Adipocyte (in vitro differentiated cells): ENCODE results near the gene KLRK1.
"Not testable (repeated sequence)": the region's sequence is repeated elsewhere in the genome, so short reads cannot be mapped to it uniquely, and the experiment has no call there.

Source experiments
- DNase-seq: peaks from one replicate; pipeline ENCODE4 v3.0.0-alpha.2; 2015; ENCODE audit warnings: low read depth
- H3K27me3 ChIP-seq: replicated peaks from 2 replicates; pipeline ENCODE4 v1.7.0; 2013; ENCODE audit warnings: mild to moderate bottlenecking, low read length, moderate library complexity; ENCODE audit not compliant: control insufficient read depth, insufficient read depth
- H3K36me3 ChIP-seq: 2 replicates; pipeline ENCODE4 v1.7.0; 2013; ENCODE audit warnings: low read length, mild to moderate bottlenecking, moderate library complexity; ENCODE audit not compliant: control insufficient read depth, insufficient read depth, severe bottlenecking
- H3K4me1 ChIP-seq: 2 replicates; pipeline ENCODE4 v1.7.0; 2013; ENCODE audit warnings: mild to moderate bottlenecking, low read length, moderate library complexity; ENCODE audit not compliant: control insufficient read depth, insufficient read depth
- H3K4me3 ChIP-seq: 2 replicates; pipeline ENCODE4 v1.7.0; 2013; ENCODE audit warnings: mild to moderate bottlenecking, low read length, moderate library complexity
- H3K9ac ChIP-seq: 2 replicates; pipeline ENCODE4 v1.7.0; 2013; ENCODE audit warnings: mild to moderate bottlenecking, low read length, moderate library complexity
- H3K9me3 ChIP-seq: 2 replicates; pipeline ENCODE4 v1.7.0; 2013; ENCODE audit warnings: mild to moderate bottlenecking, low read length, moderate library complexity; ENCODE audit not compliant: control insufficient read depth

Gene KLRK1

DNA sequence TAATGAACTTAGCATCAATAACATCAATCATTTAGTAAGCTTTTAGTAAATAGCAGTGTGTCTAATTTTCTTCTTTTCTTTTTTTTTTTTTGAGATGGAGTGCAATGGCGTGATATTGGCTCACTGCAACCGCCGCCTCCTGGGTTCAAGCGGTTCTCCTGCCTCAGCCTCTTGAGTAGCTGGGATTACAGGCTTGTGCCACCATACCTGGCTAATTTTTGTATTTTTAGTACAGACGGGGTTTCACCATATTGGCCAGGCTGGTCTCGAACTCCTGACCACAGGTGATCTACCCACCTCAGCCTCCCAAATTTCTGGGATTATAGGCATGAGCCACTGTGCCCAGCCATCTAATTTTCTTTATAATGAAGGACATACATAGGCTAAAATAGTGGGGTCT lies 2.3 kb downstream of the KLRK1 start:
- H3K4me1 ChIP-seq, result peaks cover 31% of the 10 kb centered on the region
- not testable (repeated sequence) for H3K4me3 ChIP-seq, H3K9ac ChIP-seq, H3K36me3 ChIP-seq, H3K9me3 ChIP-seq, H3K27me3 ChIP-seq, DNase-seq

DNA sequence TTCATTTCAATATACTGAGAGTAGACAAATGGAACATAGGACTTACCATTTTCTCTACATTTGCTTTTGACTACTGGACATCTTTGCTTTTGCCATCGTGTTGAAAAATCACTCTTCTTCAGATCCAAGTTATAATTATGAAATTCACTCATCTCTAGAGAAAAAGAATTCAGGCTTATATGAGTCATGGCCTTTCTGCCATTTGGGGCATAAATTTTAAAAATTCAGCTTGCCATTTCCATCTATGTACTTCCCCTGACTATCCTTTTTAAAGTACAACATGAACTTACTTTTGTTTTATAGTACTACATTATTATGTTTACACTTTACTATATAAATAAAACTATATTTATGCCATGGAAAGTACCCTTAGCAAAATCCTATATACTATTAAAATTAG lies 3.0 kb downstream of the KLRK1 start:
- DNase-seq, result no peak
- no peak overlapping the region for H3K9ac ChIP-seq

DNA sequence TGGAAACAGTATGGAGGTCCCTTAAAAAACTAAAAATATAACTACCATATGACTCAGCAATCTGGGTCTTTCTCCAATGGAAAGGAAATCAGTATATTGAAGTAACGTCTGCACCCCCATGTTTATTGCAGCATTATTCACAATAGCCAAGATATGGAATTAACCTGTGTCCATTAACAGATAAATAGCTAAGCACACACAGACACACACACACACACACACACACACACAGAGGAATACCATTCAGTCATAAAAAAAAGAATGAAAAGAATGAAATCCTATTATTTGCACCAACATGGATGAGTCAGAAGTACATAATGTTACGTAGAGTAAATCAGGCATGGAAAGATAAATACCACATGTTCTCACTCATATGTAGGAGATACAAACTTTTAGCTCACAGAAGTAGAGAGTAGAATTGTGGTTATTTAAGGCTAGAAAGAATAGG lies 4.7 kb downstream of the KLRK1 start:
- DNase-seq, result peak; percentile 81
- Histone ChIP-seq H3K27me3 (no peaks in the 10 kb centered on the region), H3K4me3 (peak overlapping the region; percentile 18), H3K9ac (no peak overlapping the region), H3K4me1 (peaks cover 22% of the 10 kb centered on the region), H3K9me3 (peaks cover 9% of the 10 kb centered on the region), H3K36me3 (no peaks in the 10 kb centered on the region)

More for the DNA sequence above, 3.0 kb downstream of the KLRK1 start:
- no peak overlapping the region for H3K4me3 ChIP-seq
- H3K9me3 ChIP-seq, result peaks cover 9% of the 10 kb centered on the region
- H3K36me3 ChIP-seq, result no peaks in the 10 kb centered on the region
- H3K4me1 ChIP-seq, result peaks cover 26% of the 10 kb centered on the region
- no peaks in the 10 kb centered on the region for H3K27me3 ChIP-seq

DNA sequence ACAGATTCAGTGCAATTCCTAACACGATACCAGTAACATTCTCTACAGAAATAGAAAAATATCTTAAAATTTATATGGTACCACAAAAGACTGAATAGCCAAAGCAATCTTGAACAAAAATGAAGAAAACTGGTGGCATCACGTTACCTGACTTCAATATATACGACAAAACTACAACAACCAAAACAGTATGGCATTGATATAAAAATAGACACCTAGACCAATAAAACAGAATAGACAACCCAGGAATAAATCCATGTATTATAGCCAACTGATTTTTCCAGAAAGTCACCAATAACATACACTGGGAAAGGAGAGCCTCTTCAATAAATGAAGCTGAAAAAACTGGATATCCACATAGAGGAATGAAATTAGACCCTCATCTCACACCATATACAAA lies 5.7 kb downstream of the KLRK1 start:
- no peak for DNase-seq
- H3K9ac ChIP-seq, result no peak overlapping the region
- peaks cover 22% of the 10 kb centered on the region for H3K4me1 ChIP-seq
- peaks cover 9% of the 10 kb centered on the region for H3K9me3 ChIP-seq
- no peaks in the 10 kb centered on the region for H3K36me3 ChIP-seq
- H3K27me3 ChIP-seq, result no peaks in the 10 kb centered on the region
- H3K4me3 ChIP-seq, result no peak overlapping the region

DNA sequence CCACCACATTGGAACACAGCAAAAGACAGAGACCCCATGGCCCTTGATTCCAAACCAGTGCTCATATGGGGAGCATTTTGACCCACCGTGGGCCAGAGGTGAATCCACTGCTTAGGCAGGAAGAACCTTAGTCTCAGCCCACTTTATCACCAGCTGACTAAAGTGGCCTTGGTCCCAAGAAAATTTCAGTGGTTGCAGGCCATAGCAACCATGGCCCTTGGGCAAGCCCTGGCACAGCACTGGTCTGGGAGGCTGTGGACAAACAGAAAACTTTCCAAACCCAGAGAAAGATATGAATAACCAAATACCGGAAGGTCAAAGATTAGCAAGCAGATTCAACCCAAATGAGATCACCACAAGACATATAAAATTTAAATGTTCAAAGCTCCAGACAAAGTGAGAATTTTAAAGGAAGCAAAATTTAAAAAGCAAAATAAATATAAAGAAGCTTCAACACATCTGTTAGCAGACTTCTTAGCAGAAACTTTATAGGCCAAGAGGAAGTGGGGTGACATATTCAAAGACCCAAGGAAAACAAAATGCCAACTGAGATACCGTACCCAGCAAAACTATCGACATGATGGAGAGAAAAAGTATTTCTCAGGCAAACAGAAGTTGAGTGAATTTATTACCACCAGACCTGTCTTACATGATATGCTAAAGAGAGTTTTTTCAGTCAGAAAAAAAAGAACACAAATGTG lies 7.8 kb downstream of the KLRK1 start:
- H3K9ac ChIP-seq, result no peak overlapping the region
- H3K36me3 ChIP-seq, result no peaks in the 10 kb centered on the region
- no peak overlapping the region for H3K4me3 ChIP-seq
- H3K4me1 ChIP-seq, result peaks cover 20% of the 10 kb centered on the region
- peaks cover 9% of the 10 kb centered on the region for H3K9me3 ChIP-seq
- no peaks in the 10 kb centered on the region for H3K27me3 ChIP-seq
- no peak for DNase-seq

DNA sequence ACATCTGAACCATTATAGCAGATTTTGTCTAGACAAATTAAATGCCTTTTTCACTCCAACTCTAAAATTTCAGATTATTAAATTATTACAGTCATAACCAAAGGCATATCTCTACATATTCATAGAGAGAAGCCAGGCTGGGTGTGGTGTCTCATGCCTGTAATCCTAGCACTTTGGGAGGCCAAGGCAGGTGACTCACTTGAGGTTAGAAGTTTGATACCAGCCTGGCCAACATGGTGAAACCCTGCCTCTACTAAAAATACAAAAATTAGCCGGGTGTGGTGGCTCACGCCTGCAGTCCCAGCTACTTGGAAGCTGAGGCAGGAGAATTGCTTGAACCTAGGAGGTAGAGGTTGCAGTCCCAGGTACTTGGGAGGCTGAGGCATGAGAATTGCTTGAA lies 11.1 kb downstream of the KLRK1 start:
- H3K36me3 ChIP-seq, H3K4me3 ChIP-seq, DNase-seq: not testable (repeated sequence)

DNA sequence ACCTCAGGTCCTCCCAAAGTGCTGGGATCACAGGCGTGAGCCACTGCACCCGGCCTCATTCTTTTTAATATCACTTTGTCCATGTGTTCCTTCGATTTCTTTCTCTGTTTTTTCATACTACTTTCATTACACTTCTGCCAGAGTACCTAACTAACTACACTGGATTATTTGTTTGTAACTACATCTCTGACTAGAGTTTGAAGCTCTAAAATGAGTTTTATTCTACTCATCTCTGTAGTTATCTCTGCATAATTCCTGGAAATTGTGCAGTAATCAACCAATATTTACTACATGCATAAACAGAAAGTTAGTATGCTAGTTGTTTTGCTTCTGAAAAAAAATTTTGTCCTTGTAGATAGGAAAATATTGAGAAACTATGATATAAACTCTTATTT lies 15.2 kb downstream of the KLRK1 start:
- Histone ChIP-seq H3K27me3 (no peaks in the 10 kb centered on the region), H3K9me3 (no peaks in the 10 kb centered on the region), H3K4me3 (no peak overlapping the region), H3K9ac (no peak overlapping the region), H3K4me1 (no peaks in the 10 kb centered on the region), H3K36me3 (no peaks in the 10 kb centered on the region)
- no peak for DNase-seq

More for the DNA sequence above, 11.1 kb downstream of the KLRK1 start:
- not testable (repeated sequence) for H3K4me1 ChIP-seq, H3K27me3 ChIP-seq, H3K9ac ChIP-seq, H3K9me3 ChIP-seq

DNA sequence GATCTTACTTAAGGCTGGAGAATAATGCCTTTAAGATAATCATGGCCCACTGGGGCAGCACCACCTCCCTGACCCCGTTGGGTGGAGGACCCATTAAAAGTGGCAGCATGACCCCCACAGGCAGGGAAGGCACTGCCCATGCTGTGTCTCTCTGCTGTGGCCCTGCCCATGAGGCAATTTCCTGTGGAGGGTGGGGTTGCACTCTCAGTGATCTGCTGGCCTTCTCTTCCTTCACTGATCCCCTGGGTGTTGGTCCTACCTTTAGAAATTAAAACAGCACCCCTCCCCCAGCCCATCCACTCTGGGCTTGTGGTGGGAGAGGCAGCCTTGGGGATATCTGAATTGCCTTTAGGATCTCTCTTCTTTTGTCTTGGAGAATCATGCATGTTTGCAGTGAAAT lies 17.3 kb downstream of the KLRK1 start:
- Histone ChIP-seq H3K9ac (no peak overlapping the region), H3K4me3 (no peak overlapping the region), H3K4me1 (no peaks in the 10 kb centered on the region), H3K27me3 (no peaks in the 10 kb centered on the region), H3K36me3 (no peaks in the 10 kb centered on the region), H3K9me3 (peaks cover 5% of the 10 kb centered on the region)
- DNase-seq, result no peak

DNA sequence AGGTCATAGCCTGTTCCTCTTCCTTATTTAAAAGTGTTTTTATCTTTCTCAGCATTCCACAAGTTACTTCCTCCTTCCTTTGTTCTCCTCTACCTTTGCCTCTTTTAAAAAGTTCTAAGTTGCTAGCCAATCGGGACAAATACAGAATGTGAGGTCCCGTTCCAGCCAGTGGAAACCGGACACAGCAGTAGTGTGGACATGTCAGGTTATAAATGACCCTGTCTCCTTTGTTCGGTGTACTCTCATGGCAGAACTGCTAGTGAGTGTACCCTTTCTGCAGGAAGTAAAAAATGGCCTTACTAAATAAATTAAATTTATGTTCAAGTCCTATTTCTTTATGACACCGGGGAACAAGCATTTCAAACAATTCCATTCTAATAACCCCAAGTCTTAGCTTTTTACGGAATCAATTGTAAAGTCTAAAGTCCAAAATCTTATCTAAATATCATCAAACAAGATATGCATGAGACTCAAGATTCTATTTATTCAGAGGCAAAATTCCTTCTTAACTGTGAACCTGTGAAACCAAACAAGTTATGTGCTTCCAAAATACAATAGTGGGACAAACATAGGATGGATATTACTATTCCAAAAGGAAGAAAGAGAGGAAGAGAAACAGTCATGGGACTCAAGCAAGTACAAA lies 17.8 kb downstream of the KLRK1 start:
- H3K9me3 ChIP-seq, H3K4me1 ChIP-seq, DNase-seq, H3K9ac ChIP-seq, H3K27me3 ChIP-seq, H3K36me3 ChIP-seq, H3K4me3 ChIP-seq: not testable (repeated sequence)

DNA sequence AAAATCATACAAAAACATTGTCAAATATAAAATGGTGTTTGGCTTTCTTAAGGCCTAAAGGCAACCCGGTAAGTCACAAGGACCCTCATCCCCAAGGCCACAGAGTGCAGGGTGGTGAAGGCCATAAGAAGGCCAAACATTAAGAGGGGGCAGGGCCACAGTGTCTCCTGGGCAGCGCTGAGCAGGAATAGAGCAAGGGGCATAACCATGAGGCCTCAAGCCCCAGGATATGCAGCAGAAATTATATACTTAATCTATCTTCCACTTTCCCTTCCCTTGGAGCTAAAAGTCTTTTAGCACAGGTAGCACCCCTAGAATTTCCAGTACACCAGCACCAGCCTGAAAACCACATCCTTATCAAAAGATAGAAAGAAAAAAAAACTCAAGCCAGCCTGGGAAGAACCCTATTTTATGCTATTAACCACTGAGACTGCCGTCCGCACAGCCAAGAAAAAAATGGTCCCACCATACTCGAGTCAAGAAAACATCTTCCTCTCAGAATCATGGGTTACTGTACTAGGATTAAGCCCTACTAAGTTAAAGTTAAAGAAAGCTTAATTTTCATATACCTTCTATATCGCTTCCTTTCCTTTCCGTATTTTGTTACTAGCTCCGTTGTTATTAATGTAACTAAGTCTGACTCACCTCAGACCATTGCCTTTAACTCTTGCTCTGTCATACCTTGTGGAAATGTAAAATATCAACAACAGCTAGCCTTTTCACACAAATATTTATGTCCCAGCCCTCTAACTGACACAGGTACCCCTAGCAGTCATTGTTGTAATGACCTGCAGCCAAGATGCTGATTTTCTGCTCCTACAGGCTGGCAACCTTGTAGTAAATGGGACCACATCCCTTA lies 20.1 kb downstream of the KLRK1 start:
- H3K9me3 ChIP-seq, result peaks cover 6% of the 10 kb centered on the region
- H3K4me3 ChIP-seq, result no peak overlapping the region
- H3K9ac ChIP-seq, result no peak overlapping the region
- no peak for DNase-seq
- peaks cover 14% of the 10 kb centered on the region for H3K4me1 ChIP-seq
- H3K36me3 ChIP-seq, result no peaks in the 10 kb centered on the region
- H3K27me3 ChIP-seq, result no peaks in the 10 kb centered on the region
